Thyroid gland (tissue), 4 donors: ENCODE results near the gene CIB1. TPM values are rescaled to one million over a fixed set of nuclear protein-coding genes. Genes with fewer than 3 reads are reported as not detected.

Source experiments
- DNase-seq, 2 donors: peaks; one replicate each; pipeline ENCODE4 v3.0.0-alpha.2; 2019
- H3K27ac ChIP-seq, 3 donors: fragments of 200-600 bp; sonication (generic); 1 replicate in 2 of 3; 2 replicates in 1 of 3; pipeline ENCODE4 v1.5.1; 2016 to 2019; ENCODE audit warnings: mild to moderate bottlenecking in 1 of 3, moderate library complexity in 1 of 3
- H3K27me3 ChIP-seq: fragments of 200-600 bp; sonication (generic); one replicate; pipeline ENCODE4 v1.5.1; 2019
- H3K36me3 ChIP-seq, 2 donors: fragments of 200-600 bp; sonication (generic); one replicate each; pipeline ENCODE4 v1.5.1; 2016 to 2019
- H3K4me1 ChIP-seq, 2 donors: fragments of 200-600 bp; sonication (generic); one replicate each; pipeline ENCODE4 v1.5.1; 2017 to 2019
- H3K4me3 ChIP-seq, 3 donors: fragments of 200-600 bp; sonication (generic); replicated peaks in 1 of 3; 1 replicate in 2 of 3; 2 replicates in 1 of 3; pipeline ENCODE4 v1.5.1; 2016; ENCODE audit warnings: mild to moderate bottlenecking in 1 of 3
- H3K9me3 ChIP-seq: fragments of 200-600 bp; sonication (generic); one replicate; pipeline ENCODE4 v1.5.1; 2017
- CTCF ChIP-seq, 6 experiments: fragments of 200-600 bp in 3 of 6; fragments of 450-650 bp in 3 of 6; sonication (generic) in 3 of 6; IDR thresholded peaks; one replicate each; pipeline ENCODE4 v1.5.1; 2016 to 2019; ENCODE audit warnings: antibody characterized with exemption in 6 of 6, mild to moderate bottlenecking in 2 of 6, inconsistent platforms in 1 of 6, moderate library complexity in 1 of 6
- POLR2A ChIP-seq, 2 donors: fragments of 450-650 bp; IDR thresholded peaks; one replicate each; pipeline ENCODE4 v1.6.1; 2017; ENCODE audit warnings: antibody characterized with exemption in 2 of 2, mild to moderate bottlenecking in 2 of 2, moderate library complexity in 1 of 2
- WGBS, 2 donors: methylation state at CpG; one replicate each; pipeline ENCODE4 v1.1.5; 2017; 5-methylcytosine and 5-hydroxymethylcytosine counted together
- intact Hi-C: fragments of 100-400 bp; cut with DNase I; formaldehyde crosslinking; loops from one replicate; pipeline ENCODE4 v1.15.1; 2023
- total RNA-seq, 4 donors: library from RNA; depleted of rRNA; stranded (reverse); fragments of >200 nt; gene quantifications; one replicate each; pipeline ENCODE4 v1.2.3, GENCODE V29; 2016

CIB1 gene
- total RNA-seq, 4 donors from 2014 or later = 24.3 to 90.0 (median 30.8) TPM

DNA sequence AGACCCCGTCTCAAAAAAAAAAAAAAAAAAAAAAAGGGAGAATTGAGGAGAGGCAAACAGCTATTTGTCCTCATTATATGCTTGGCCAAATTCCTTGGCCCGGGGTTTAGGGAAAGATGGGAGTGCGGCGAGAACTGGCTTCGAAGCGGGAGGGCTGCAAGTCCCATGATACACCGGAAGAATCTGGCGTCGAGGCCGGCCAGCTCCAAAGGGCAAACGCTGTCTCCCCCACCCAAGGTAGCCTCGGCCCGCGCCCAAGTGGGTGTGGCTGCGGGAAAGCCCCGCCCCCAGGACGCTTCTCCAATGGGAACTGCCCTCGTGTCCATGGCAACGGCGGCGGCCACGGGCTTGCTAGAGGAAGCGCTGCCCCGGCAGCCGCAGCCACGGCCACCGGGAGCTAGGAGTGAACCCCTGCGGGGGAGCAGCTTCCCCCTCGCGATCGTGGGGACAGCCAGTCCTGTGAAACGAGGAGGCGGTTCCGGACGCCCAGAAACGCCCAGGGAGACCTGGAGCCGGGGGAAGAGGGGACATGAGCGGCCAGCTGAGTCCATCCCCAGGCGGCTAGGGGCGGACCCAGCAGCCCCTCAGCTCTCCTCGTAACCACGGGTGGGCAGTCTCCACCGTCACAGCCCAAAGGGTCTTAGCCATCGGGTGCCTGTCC is 15.6 kb upstream of the CIB1 start, which contains the start of gene TTLL13:
TTLL13 (plus strand) TSS at position 354 of the 661 bp plus-strand sequence. CDS start 1,075 bp downstream, outside the sequence.
- H3K27ac ChIP-seq = peak within 1 kb of the TSS; percentile 35 to 68 (median 63)
- 1 to 2% methylated on average over 18 to 35 of the region's 44 CpGs for WGBS, 2 donors
- H3K27me3 ChIP-seq = no peaks in the 10 kb centered on the region
- peak within 1 kb of the TSS in 2 of 3 donors; percentile 53 to 54 for H3K4me3 ChIP-seq
- H3K4me1 ChIP-seq = peaks cover 8 to 10% of the 10 kb centered on the region in 2 donors
- H3K36me3 ChIP-seq = no peaks in the 10 kb centered on the region
- peak; percentile 97 to 98 for DNase-seq
- no peaks in the 10 kb centered on the region for H3K9me3 ChIP-seq
- TF ChIP-seq CTCF (IDR thresholded peaks at IDR 0.05) (peak in 1 of 6 experiments; percentile 5), POLR2A (IDR thresholded peaks at IDR 0.05) (peak in 1 of 2 donors; percentile 83)
- intact Hi-C loops = no loop called here

DNA sequence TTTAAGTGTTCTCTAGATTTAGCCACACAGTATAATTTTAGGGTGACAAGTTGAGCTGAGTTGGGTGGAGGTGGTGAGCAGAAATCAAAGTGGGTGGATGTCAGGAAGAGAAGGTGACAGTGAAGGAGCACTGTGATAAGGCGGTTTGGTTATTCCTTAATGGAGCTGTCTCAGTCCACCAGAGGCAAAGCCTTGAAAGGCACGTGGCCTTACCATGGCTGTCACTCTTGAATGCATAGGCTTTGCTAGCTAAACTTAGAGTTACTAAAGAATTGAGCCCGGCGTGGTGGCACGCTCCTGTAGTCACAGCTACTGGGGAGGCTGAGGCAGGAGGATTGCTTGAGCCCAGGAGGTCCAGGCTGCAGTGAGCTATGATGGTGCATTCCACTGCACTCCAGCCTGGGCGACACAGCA is 15.1 kb upstream of the CIB1 start:
- TF ChIP-seq POLR2A (IDR thresholded peaks at IDR 0.05) (no peak), CTCF (IDR thresholded peaks at IDR 0.05) (no peak)

DNA sequence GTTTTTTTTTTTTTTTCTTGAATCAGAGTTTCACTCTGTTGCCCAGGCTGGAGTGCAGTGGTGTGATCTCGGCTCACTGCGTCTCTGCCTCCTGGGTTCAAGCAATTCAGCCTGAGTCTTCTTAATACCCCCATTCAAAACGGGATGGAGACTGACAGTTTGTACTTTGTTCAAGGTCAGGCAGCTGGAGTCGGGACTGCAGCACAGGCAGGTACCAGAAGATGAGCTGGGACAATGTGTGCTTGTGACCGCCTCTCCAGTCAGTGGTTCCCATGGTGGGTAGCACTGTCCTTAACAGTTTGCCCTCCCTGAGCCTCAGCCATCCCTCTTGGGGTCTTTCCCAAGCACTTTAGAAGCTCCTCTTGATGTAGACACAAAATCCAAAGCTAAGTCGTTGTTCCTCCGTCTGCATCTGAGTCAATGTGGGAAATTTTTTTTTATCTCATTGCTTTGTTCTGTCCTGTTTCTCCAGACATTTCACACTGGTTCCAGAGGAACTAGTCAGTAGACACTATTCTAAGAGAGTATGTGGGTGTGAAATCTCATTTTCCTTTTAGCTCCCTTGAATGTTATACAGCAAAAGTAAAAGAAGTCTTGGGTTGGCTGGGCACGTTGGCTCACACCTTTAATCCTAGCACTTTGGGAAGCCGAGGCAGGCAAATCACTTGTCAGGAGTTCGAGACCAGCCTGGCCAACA is 10.3 kb upstream of the CIB1 start:
- TF ChIP-seq POLR2A (IDR thresholded peaks at IDR 0.05) (no peak), CTCF (IDR thresholded peaks at IDR 0.05) (no peak)
- Histone ChIP-seq H3K27ac (no peak overlapping the region), H3K4me3 (no peak overlapping the region), H3K27me3 (no peaks in the 10 kb centered on the region), H3K9me3 (no peaks in the 10 kb centered on the region), H3K36me3 (peaks cover 0 to 5% of the 10 kb centered on the region in 2 donors), H3K4me1 (peaks cover 0 to 4% of the 10 kb centered on the region in 2 donors)
- intact Hi-C loops = no loop called here
- WGBS, 2 donors = 88 to 89% methylated on average over 10 of the region's 10 CpGs
- DNase-seq = no peak

More for the DNA sequence above, 15.1 kb upstream of the CIB1 start:
- no peaks in the 10 kb centered on the region for H3K9me3 ChIP-seq
- 77 to 79% methylated on average over 6 of the region's 6 CpGs for WGBS, 2 donors
- H3K4me1 ChIP-seq = peaks cover 8 to 10% of the 10 kb centered on the region in 2 donors
- peak in 1 of 2 donors; percentile 12 for DNase-seq
- peak overlapping the region; percentile 35 to 63 (median 56) for H3K27ac ChIP-seq
- H3K4me3 ChIP-seq = peak overlapping the region in 1 of 3 donors; percentile 53
- intact Hi-C loops = no loop called here
- no peaks in the 10 kb centered on the region for H3K36me3 ChIP-seq
- no peaks in the 10 kb centered on the region for H3K27me3 ChIP-seq

- no peak for DNase-seq
- no peak overlapping the region for H3K27ac ChIP-seq
- H3K4me1 ChIP-seq = no peaks in the 10 kb centered on the region
- no peak for TF ChIP-seq CTCF (IDR thresholded peaks at IDR 0.05)
- TF ChIP-seq POLR2A (IDR thresholded peaks at IDR 0.05) = no peak
- intact Hi-C loops = no loop called here
- no peaks in the 10 kb centered on the region for H3K9me3 ChIP-seq
- no peaks in the 10 kb centered on the region for H3K27me3 ChIP-seq
- peaks cover 5 to 10% of the 10 kb centered on the region in 2 donors for H3K36me3 ChIP-seq
- WGBS, 2 donors = 89 to 94% methylated on average over 8 to 21 of the region's 22 CpGs
- no peak overlapping the region for H3K4me3 ChIP-seq
These were observed 7.8 kb upstream of the CIB1 start for GRCh38 chr15:90241343-90242192.
